ENCODE data around the gene YPEL1.

- TF ChIP-seq CTCF (IDR thresholded peaks at IDR 0.05) (no peak), POLR2A (IDR thresholded peaks at IDR 0.05) (no peak)
Measured at GRCh38 chr22:21708960-21709359, 26.6 kb downstream of the YPEL1 start.

Data from heart left ventricle (tissue), 13 donors.